Measurements from ENCODE around the gene MOSMO.

Gene MOSMO

DNA sequence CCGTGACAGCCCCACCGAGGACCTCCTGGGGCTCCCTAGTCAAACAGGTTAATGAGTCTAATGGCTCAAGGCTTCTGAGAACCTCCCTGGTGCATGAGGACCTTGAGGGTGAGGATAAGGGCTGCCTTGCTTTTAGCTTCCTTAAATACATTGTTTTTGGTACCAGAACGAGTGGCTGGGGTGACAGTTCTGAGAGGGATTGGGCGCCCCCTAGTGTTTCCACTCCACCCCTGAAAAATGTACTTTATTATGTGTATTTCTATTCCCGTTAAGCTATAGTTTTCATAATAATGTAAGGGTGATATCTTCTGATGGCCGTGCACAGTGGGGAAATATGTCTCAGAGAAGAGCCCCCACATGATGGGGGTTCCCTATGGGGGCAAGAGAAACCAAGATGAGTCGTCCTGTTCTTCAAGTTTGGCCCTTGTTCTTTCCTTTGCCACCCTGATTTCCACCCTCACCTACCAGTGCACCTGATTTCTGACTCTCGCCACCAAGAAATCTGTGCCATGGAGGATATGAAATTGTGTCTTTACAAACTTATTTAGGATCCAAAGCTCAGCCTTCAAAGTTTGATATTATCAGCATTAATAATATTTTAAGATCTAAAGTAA is 69.9 kb downstream of the MOSMO start:
- peak; percentile 66 for DNase-seq (ENCODE audit: low spot score)
- TF ChIP-seq, protein P1, sequence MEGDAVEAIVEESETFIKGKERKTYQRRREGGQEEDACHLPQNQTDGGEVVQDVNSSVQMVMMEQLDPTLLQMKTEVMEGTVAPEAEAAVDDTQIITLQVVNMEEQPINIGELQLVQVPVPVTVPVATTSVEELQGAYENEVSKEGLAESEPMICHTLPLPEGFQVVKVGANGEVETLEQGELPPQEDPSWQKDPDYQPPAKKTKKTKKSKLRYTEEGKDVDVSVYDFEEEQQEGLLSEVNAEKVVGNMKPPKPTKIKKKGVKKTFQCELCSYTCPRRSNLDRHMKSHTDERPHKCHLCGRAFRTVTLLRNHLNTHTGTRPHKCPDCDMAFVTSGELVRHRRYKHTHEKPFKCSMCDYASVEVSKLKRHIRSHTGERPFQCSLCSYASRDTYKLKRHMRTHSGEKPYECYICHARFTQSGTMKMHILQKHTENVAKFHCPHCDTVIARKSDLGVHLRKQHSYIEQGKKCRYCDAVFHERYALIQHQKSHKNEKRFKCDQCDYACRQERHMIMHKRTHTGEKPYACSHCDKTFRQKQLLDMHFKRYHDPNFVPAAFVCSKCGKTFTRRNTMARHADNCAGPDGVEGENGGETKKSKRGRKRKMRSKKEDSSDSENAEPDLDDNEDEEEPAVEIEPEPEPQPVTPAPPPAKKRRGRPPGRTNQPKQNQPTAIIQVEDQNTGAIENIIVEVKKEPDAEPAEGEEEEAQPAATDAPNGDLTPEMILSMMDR (IDR thresholded peaks at IDR 0.05; ENCODE audit: extremely low read depth, insufficient read depth, missing control alignments) = peak; percentile 77
- in situ Hi-C loops (cut with MboI; ENCODE audit: low pct_unique_long_range_greater_than_20kb, low sequenced_read_pairs, unreplicated experiment) = no loop called here

DNA sequence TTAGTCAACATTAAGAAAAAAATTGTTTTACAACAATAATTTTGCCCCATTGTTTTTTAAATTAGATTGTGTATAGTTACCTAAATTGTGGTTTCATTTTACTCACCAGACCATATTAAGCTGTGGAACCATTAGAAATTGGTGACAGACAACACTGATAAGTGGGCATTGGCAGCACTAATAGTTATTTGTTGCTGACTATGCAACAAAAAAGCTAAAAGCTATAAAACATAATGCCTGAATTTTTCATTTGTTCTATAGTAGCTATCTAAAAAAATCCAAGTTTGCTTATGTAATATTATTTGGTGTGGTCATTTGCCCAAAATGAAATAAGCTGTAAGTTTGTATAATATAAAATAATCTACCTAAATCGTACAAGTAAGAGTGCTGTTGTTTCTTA is 70.7 kb downstream of the MOSMO start:
- TF ChIP-seq, protein P1 (IDR thresholded peaks at IDR 0.05; ENCODE audit: extremely low read depth, insufficient read depth, missing control alignments) = no peak
- no peak for DNase-seq (ENCODE audit: low spot score)
- in situ Hi-C loops (cut with MboI; ENCODE audit: low pct_unique_long_range_greater_than_20kb, low sequenced_read_pairs, unreplicated experiment) = no loop called here

DNA sequence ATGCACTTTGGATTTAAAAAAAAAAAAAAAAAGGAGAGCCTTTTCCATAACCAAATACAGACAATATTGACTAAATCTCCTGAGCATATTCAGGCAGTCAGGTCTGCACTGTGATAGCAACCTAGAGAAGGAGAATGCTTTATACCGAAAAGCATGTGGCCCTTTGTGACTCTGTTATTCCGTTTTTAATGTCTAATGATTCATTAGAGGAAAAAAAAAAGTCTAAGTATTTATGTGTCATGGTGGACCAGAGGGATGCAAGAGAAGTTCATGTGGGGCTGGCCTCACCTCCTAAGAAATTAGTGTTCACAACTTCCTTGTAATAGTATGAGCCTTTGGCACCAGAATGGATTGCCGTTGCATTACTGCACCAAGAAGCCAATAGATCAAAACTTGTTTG is 73.1 kb downstream of the MOSMO start:
- TF ChIP-seq, protein P1 (IDR thresholded peaks at IDR 0.05; ENCODE audit: extremely low read depth, insufficient read depth, missing control alignments) = no peak
- no peak for DNase-seq (ENCODE audit: low spot score)
- in situ Hi-C loops (cut with MboI; ENCODE audit: low pct_unique_long_range_greater_than_20kb, low sequenced_read_pairs, unreplicated experiment) = loop anchor here (5.0 kb wide), 1 partner anchor 79 kb away; the partner anchor contains the start of gene PDZD9

DNA sequence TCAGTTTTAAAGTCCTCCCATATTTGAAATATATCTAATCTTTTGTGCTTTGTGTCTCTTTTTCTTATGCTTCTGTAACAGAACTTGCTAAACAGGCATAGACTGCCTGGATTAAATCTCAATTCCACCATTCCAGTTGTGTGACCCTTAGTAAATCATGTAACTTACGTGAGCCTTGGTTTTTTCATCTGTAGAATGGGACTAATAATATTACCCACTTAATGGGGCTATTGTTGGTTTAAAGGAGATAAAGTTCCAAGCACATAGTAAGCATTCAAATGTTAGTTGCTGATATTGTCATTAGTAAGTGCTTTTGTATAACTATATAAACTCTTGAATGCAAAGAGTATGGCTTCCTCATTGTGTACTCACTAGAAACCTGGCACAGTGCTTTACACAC is 78.5 kb downstream of the MOSMO start:
- DNase-seq (ENCODE audit: low spot score) = no peak
- TF ChIP-seq, protein P1 (IDR thresholded peaks at IDR 0.05; ENCODE audit: extremely low read depth, insufficient read depth, missing control alignments) = no peak
- in situ Hi-C loops (cut with MboI; ENCODE audit: low pct_unique_long_range_greater_than_20kb, low sequenced_read_pairs, unreplicated experiment) = no loop called here

DNA sequence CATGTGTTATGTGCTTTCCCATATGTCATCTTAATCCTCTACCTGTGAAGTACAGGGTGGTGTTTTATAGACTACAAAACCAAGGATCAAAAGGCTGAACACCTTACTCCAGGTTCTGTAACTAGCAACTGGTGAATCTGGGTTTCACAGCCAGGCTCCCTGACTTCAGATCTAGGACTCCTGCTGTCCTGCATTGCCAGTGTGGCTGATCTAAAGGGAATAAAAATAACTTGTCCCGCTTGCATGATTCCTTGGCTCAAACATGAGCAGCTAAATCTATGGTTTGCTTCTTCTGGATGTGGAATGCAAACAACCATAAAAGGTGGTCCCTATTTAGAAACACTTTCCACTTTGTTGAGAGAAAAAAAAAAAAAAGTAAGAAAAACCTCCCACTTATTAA is 80.7 kb downstream of the MOSMO start:
- in situ Hi-C loops (cut with MboI; ENCODE audit: low pct_unique_long_range_greater_than_20kb, low sequenced_read_pairs, unreplicated experiment) = no loop called here
- no peak for DNase-seq (ENCODE audit: low spot score)
- TF ChIP-seq, protein P1 (IDR thresholded peaks at IDR 0.05; ENCODE audit: extremely low read depth, insufficient read depth, missing control alignments) = no peak

DNA sequence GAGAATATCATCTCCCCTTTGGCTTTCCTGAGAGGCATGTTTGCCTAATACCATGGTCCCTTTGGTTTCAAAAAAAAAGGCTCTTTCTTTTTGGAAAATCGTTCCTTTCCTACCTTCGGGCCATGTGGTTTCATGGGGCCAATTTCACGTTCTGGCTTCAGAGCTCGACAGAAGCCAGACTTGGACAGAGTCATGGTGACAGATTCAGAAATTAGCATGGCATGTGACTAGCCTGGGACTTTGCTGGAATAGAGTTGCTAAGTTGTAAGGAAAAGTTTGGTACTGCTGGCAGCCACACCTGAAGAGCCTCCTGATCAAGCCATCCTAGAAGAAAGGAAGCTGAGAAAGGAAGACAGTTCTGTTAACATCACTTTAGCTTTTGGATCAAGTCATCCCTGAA is 82.0 kb downstream of the MOSMO start:
- TF ChIP-seq, protein P1 (IDR thresholded peaks at IDR 0.05; ENCODE audit: extremely low read depth, insufficient read depth, missing control alignments) = no peak
- DNase-seq (ENCODE audit: low spot score) = no peak
- in situ Hi-C loops (cut with MboI; ENCODE audit: low pct_unique_long_range_greater_than_20kb, low sequenced_read_pairs, unreplicated experiment) = loop anchor here (10.0 kb wide), 1 partner anchor 85 kb away; no protein-coding TSS in a partner anchor
